Measurements from ENCODE around the gene ATAT1. TPM values are rescaled to one million over a fixed set of nuclear protein-coding genes. Genes with fewer than 3 reads are reported as not detected.
A peak's percentile ranks its signal among the peaks of the same experiment; 100 is the strongest.

The ATAT1 gene
- total and polyA plus RNA-seq, 9 of the 15 experiments (the other 6 are each of a cell fraction or from before 2014, with no cell fraction given) = 0.65 to 5.8 (median 1.6) TPM

DNA sequence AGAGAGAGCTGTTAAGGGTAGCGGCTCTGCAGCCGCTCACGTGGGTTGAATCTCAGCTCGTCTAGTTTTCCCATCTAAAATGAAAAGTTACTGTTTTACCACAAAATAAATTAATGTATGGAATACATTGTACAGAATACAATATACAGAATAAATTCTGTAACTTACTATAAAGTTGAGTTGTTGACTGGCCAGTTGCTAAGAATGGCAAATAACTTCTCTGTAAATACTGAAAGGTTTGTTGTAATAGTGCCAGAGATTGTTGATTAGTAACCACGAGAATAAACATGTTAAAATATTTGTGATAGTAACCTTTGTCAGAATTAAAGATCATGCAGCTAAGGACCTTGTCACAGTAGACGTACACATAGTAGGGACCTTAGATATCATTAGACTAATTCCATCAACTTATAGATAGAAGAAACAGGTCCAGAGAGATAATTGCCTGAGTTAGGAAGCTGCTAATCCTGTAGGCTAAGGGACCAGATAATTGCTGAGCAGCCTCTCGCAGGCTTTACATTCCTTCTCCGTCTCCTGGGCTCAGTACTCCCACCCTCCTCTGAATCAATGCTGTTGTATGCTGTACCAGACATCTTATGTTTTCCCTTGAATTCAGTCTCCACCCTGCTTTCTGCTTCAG is 64.7 kb downstream of the ATAT1 start (continued):
- TF ChIP-seq MTA2 (IDR thresholded peaks at IDR 0.05; ENCODE audit: low read depth) (no peak), CBFA2T3 (IDR thresholded peaks at IDR 0.05) (no peak), GTF2A2 (tag; IDR thresholded peaks at IDR 0.05) (no peak), NFXL1 (CRISPR knock-in tag; IDR thresholded peaks at IDR 0.05) (no peak), FOXP1 (CRISPR knock-in tag; IDR thresholded peaks at IDR 0.05) (no peak), ZNF121 (CRISPR knock-in tag; conservative IDR thresholded peaks at IDR 0.05) (no peak), ZNF408 (CRISPR knock-in tag; IDR thresholded peaks at IDR 0.05; ENCODE audit: low read depth) (no peak), ZNF444 (CRISPR knock-in tag; IDR thresholded peaks at IDR 0.05) (no peak), ZC3H8 (IDR thresholded peaks at IDR 0.05) (no peak), CREM (IDR thresholded peaks at IDR 0.05; ENCODE audit: low read depth) (no peak), KLF6 (CRISPR knock-in tag; IDR thresholded peaks at IDR 0.05; ENCODE audit: borderline replicate concordance) (no peak)
- TF ChIP-seq, protein P1, sequence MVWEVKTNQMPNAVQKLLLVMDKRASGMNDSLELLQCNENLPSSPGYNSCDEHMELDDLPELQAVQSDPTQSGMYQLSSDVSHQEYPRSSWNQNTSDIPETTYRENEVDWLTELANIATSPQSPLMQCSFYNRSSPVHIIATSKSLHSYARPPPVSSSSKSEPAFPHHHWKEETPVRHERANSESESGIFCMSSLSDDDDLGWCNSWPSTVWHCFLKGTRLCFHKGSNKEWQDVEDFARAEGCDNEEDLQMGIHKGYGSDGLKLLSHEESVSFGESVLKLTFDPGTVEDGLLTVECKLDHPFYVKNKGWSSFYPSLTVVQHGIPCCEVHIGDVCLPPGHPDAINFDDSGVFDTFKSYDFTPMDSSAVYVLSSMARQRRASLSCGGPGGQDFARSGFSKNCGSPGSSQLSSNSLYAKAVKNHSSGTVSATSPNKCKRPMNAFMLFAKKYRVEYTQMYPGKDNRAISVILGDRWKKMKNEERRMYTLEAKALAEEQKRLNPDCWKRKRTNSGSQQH (CRISPR knock-in tag; IDR thresholded peaks at IDR 0.05) = no peak
- TF ChIP-seq, protein P2, sequence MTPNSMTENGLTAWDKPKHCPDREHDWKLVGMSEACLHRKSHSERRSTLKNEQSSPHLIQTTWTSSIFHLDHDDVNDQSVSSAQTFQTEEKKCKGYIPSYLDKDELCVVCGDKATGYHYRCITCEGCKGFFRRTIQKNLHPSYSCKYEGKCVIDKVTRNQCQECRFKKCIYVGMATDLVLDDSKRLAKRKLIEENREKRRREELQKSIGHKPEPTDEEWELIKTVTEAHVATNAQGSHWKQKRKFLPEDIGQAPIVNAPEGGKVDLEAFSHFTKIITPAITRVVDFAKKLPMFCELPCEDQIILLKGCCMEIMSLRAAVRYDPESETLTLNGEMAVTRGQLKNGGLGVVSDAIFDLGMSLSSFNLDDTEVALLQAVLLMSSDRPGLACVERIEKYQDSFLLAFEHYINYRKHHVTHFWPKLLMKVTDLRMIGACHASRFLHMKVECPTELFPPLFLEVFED (CRISPR knock-in tag; conservative IDR thresholded peaks at IDR 0.05) = no peak
- TF ChIP-seq, protein P3, sequence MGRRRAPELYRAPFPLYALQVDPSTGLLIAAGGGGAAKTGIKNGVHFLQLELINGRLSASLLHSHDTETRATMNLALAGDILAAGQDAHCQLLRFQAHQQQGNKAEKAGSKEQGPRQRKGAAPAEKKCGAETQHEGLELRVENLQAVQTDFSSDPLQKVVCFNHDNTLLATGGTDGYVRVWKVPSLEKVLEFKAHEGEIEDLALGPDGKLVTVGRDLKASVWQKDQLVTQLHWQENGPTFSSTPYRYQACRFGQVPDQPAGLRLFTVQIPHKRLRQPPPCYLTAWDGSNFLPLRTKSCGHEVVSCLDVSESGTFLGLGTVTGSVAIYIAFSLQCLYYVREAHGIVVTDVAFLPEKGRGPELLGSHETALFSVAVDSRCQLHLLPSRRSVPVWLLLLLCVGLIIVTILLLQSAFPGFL (CRISPR knock-in tag; IDR thresholded peaks at IDR 0.05) = no peak
- TF ChIP-seq, protein P4, sequence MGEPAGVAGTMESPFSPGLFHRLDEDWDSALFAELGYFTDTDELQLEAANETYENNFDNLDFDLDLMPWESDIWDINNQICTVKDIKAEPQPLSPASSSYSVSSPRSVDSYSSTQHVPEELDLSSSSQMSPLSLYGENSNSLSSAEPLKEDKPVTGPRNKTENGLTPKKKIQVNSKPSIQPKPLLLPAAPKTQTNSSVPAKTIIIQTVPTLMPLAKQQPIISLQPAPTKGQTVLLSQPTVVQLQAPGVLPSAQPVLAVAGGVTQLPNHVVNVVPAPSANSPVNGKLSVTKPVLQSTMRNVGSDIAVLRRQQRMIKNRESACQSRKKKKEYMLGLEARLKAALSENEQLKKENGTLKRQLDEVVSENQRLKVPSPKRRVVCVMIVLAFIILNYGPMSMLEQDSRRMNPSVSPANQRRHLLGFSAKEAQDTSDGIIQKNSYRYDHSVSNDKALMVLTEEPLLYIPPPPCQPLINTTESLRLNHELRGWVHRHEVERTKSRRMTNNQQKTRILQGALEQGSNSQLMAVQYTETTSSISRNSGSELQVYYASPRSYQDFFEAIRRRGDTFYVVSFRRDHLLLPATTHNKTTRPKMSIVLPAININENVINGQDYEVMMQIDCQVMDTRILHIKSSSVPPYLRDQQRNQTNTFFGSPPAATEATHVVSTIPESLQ (CRISPR knock-in tag; IDR thresholded peaks at IDR 0.05) = 0 out of 2 replicates have a peak, but pooled peaks have one; percentile 52

Measured in K562 (cell line).